ENCODE data around the gene CNFN. TPM values are rescaled to one million over a fixed set of nuclear protein-coding genes. Genes with fewer than 3 reads are reported as not detected.

CNFN gene
- total and polyA plus RNA-seq, 8 donors, result 0.32 to 3.2 (median 0.55) TPM; not detected in 1

- Histone ChIP-seq H3K27ac (peak overlapping the region in 1 of 2 donors; percentile 34), H3K27me3 (peaks cover 0 to 27% of the 10 kb centered on the region in 2 donors), H3K9me3 (no peaks in the 10 kb centered on the region), H3K4me1 (peaks cover 11 to 42% of the 10 kb centered on the region in 2 donors), H3K4me3 (no peak overlapping the region), H3K36me3 (no peaks in the 10 kb centered on the region)
- intact Hi-C loops (cut with DNase I), result no loop called here
- TF ChIP-seq CTCF (IDR thresholded peaks at IDR 0.05), result no peak
- ATAC-seq (no peak), DNase-seq (peak in 1 of 4 donors; percentile 28)
Measured at GRCh38 chr19:42421101-42421500, 31.0 kb upstream of the CNFN start.

- DNase-seq (peak in 2 of 4 donors; percentile 34 to 83), ATAC-seq (peak; percentile 17)
- intact Hi-C loops (cut with DNase I), result no loop called here
Measured at GRCh38 chr19:42420055-42420544, 30.0 kb upstream of the CNFN start.

GRCh38 chr19:42419309-42419708 is 29.2 kb upstream of the CNFN start:
- Histone ChIP-seq H3K27ac (no peak overlapping the region), H3K27me3 (peaks cover 0 to 17% of the 10 kb centered on the region in 2 donors), H3K4me3 (no peak overlapping the region), H3K9me3 (no peaks in the 10 kb centered on the region), H3K36me3 (no peaks in the 10 kb centered on the region), H3K4me1 (peaks cover 11 to 42% of the 10 kb centered on the region in 2 donors)
- DNase-seq, result peak in 1 of 4 donors; percentile 24
- ATAC-seq, result no peak
- TF ChIP-seq CTCF (IDR thresholded peaks at IDR 0.05), result no peak
- intact Hi-C loops (cut with DNase I), result no loop called here

More at GRCh38 chr19:42420055-42420544, 30.0 kb upstream of the CNFN start:
- H3K27me3 ChIP-seq, result peaks cover 0 to 25% of the 10 kb centered on the region in 2 donors
- H3K36me3 ChIP-seq, result no peaks in the 10 kb centered on the region
- no peak overlapping the region for H3K4me3 ChIP-seq
- H3K9me3 ChIP-seq, result no peaks in the 10 kb centered on the region
- H3K27ac ChIP-seq, result no peak overlapping the region
- peaks cover 11 to 42% of the 10 kb centered on the region in 2 donors for H3K4me1 ChIP-seq
- peak in 1 of 2 donors; percentile 62 for TF ChIP-seq CTCF (IDR thresholded peaks at IDR 0.05)

- ATAC-seq (no peak), DNase-seq (no peak)
- intact Hi-C loops (cut with DNase I), result no loop called here
- H3K4me1 ChIP-seq, result peaks cover 0 to 3% of the 10 kb centered on the region in 2 donors
- no peaks in the 10 kb centered on the region for H3K27me3 ChIP-seq
- TF ChIP-seq CTCF (IDR thresholded peaks at IDR 0.05), result no peak
- H3K36me3 ChIP-seq, result peaks cover 0 to 18% of the 10 kb centered on the region in 2 donors
- H3K9me3 ChIP-seq, result no peaks in the 10 kb centered on the region
- no peak overlapping the region for H3K4me3 ChIP-seq
- H3K27ac ChIP-seq, result no peak overlapping the region
Measured at GRCh38 chr19:42412661-42413076, 22.6 kb upstream of the CNFN start.

GRCh38 chr19:42412227-42412626 is 22.1 kb upstream of the CNFN start:
- peak in 1 of 4 donors; percentile 37 for DNase-seq
- H3K9me3 ChIP-seq, result no peaks in the 10 kb centered on the region
- intact Hi-C loops (cut with DNase I), result no loop called here
- TF ChIP-seq CTCF (IDR thresholded peaks at IDR 0.05), result no peak
- H3K27me3 ChIP-seq, result no peaks in the 10 kb centered on the region
- no peak for ATAC-seq
- H3K4me3 ChIP-seq, result no peak overlapping the region
- H3K4me1 ChIP-seq, result peaks cover 0 to 3% of the 10 kb centered on the region in 2 donors
- peaks cover 0 to 22% of the 10 kb centered on the region in 2 donors for H3K36me3 ChIP-seq
- no peak overlapping the region for H3K27ac ChIP-seq

Data from left lung (tissue), 10 donors.